ENCODE measurements around the gene EEF2.
"Not testable (repeated sequence)": the region's sequence is repeated elsewhere in the genome, so short reads cannot be mapped to it uniquely, and the experiment has no call there.

DNA sequence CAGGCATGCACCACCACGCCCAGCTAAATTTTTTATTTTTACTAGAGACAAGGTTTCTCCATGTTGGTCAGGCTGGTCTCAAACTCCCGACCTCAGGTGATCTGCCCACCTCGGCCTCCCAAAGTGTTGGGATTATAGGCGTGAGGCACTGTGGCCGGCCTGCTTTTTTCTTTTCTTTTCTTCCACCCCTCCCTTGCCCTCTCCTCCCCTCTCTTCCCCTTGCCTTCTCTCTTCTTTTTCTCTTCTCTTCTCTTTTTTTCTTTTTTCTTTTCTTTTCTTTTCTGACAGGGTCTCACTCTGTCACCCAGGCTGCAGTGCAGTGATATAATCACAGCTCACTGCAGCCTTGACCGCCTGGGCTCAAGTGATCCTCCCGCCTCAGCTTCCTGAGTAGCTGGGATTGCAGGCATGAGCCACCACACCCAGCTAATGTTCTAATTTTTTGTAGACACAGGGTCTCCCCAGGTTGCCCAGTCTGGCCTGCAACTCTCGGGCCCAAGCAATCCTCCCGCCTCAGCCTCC, 32.4 kb downstream of the EEF2 start:
- TF ChIP-seq POLR2A (IDR thresholded peaks at IDR 0.05; ENCODE audit: low read length); GATA1 (IDR thresholded peaks at IDR 0.05; ENCODE audit: low read depth, low read length): not testable (repeated sequence)

All from erythroblast (primary cell).